A673 (cell line): ENCODE results near the gene ACSM3. TPM values are rescaled to one million over a fixed set of nuclear protein-coding genes. Genes with fewer than 3 reads are reported as not detected.

Source experiments
- BruUV-seq: library from RNA; stranded (reverse); fragments of 400-500 nt; replicated peaks from 2 replicates; lab custom pipeline; 2021; lab: Mats Ljungman, UMichigan
- CTCF ChIA-PET: fragments of 300-600 bp; sonication (Branson Sonifier 250); formaldehyde crosslinking; loops from one replicate; lab custom pipeline; 2022; ENCODE audit warnings: antibody characterized with exemption; lab: Charles Lee
- POLR2A ChIA-PET: fragments of 300-600 bp; sonication (Branson Sonifier 250); formaldehyde crosslinking; loops from one replicate; lab custom pipeline; 2022; ENCODE audit warnings: antibody characterized with exemption; ENCODE audit not compliant: low non-redundant PET; lab: Charles Lee
- DNase-seq: peaks from one replicate; pipeline ENCODE4 v3.0.0-alpha.2; 2015; ENCODE audit warnings: low spot score
- H3K27ac ChIP-seq: fragments of 200-600 bp; sonication (generic); 2 replicates; pipeline ENCODE4 v1.5.1; 2016; ENCODE audit warnings: mixed run types, low read depth, mild to moderate bottlenecking, mixed read lengths, antibody characterized with exemption, low read length; ENCODE audit not compliant: poor library complexity, severe bottlenecking
- H3K27me3 ChIP-seq: fragments of 200-600 bp; sonication (generic); replicated peaks from 2 replicates; pipeline ENCODE4 v1.6.1; 2017; ENCODE audit warnings: mixed run types, low read depth, mild to moderate bottlenecking, mixed read lengths, antibody characterized with exemption, low read length; ENCODE audit not compliant: insufficient read depth, poor library complexity
- H3K36me3 ChIP-seq: fragments of 200-600 bp; sonication (generic); 2 replicates; pipeline ENCODE4 v1.6.1; 2016; ENCODE audit warnings: mixed run types, mild to moderate bottlenecking, mixed read lengths, antibody characterized with exemption, low read length; ENCODE audit not compliant: insufficient read depth, poor library complexity, severe bottlenecking
- H3K4me1 ChIP-seq: fragments of 200-600 bp; sonication (generic); 2 replicates; pipeline ENCODE4 v1.6.1; 2017; ENCODE audit warnings: mixed run types, mild to moderate bottlenecking, mixed read lengths, antibody characterized with exemption, low read length; ENCODE audit not compliant: insufficient read depth, poor library complexity, severe bottlenecking
- H3K4me3 ChIP-seq: fragments of 200-600 bp; sonication (generic); 2 replicates; pipeline ENCODE4 v1.5.1; 2016; ENCODE audit warnings: low read depth, mixed run types, mild to moderate bottlenecking, mixed read lengths, low read length; ENCODE audit not compliant: poor library complexity, severe bottlenecking
- H3K9me3 ChIP-seq: fragments of 200-600 bp; sonication (generic); 2 replicates; pipeline ENCODE4 v1.6.1; 2016; ENCODE audit warnings: mixed run types, low read depth, mild to moderate bottlenecking, mixed read lengths, antibody characterized with exemption, low read length; ENCODE audit not compliant: poor library complexity, severe bottlenecking
- CTCF ChIP-seq: fragments of 300-800, 200-600 bp; sonication (generic); conservative IDR thresholded peaks from 2 replicates; pipeline ENCODE4 v1.5.1; 2017; ENCODE audit warnings: low read depth, mild to moderate bottlenecking, antibody characterized with exemption, low read length, moderate library complexity, mixed read lengths
- EZH2 ChIP-seq: fragments of 200-600 bp; sonication (generic); IDR thresholded peaks from 2 replicates; pipeline ENCODE4 v1.6.1; 2017; ENCODE audit warnings: borderline replicate concordance, low read depth, mild to moderate bottlenecking, mixed read lengths, antibody characterized with exemption, low read length; ENCODE audit not compliant: poor library complexity, severe bottlenecking
- intact Hi-C: fragments of 100-400 bp; cut with micrococcal nuclease; formaldehyde crosslinking; loops from one replicate; pipeline ENCODE4 v1.10.0; 2022; ENCODE audit not compliant: unreplicated experiment
- total RNA-seq: library from RNA; stranded (reverse); gene quantifications from 2 replicates; pipeline ENCODE4 v1.2.3, GENCODE V29; 2021

The ACSM3 gene
- total RNA-seq, 1 experiment from 2014 or later: not detected

DNA sequence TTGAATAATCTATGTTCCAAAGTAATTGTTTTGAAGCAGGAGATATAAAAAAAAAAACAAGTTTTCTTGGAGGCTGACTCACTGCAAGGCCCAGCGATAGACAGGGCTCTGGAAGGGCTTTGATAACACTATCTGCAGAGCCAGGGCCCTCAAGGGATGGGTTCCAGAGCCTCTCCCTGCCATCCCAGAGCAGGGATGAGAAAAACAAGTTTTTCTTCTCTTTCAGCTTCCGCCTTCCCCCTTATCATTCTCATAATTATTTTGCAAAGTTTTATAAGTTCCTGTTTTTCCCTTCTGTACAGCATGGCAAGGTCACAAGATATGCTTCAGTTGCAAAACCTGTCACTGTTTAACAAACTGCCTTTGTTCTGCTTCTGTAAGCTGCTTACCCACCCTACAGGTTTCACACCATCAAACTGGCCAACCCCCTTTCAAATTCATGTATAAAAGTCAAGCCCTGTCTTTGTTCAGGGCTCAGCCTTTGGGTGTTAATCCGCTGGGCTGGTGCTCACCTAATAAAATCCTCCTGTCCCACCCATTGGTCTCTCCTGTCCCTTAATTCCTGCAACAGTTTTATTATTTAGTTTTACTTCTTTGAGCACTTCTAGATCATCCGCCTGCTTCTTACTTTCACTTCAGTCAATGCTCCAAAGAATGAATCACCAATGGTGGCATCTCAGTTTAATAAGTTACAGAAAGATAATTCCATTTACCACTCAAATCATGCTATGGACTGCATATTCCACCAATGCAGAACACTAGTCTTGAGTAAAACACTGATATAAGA, 16.6 kb upstream of the ACSM3 start:
- POLR2A ChIA-PET: no interaction called here

GRCh38 chr16:20749474-20749873, 14.3 kb upstream of the ACSM3 start:
- TF ChIP-seq CTCF (no peak), EZH2 (no peak)
- H3K4me1 ChIP-seq: no peaks in the 10 kb centered on the region
- H3K36me3 ChIP-seq: no peaks in the 10 kb centered on the region
- H3K9me3 ChIP-seq: peaks cover 11% of the 10 kb centered on the region
- no peak overlapping the region for H3K27ac ChIP-seq
- no peak overlapping the region for H3K4me3 ChIP-seq
- intact Hi-C loops: no loop called here
- DNase-seq: no peak
- peaks cover 23% of the 10 kb centered on the region for H3K27me3 ChIP-seq
- POLR2A ChIA-PET: no interaction called here
- BruUV-seq: no TSS peak
- CTCF ChIA-PET: no interaction called here

More for the DNA sequence above, 16.6 kb upstream of the ACSM3 start:
- H3K27me3 ChIP-seq: peaks cover 5% of the 10 kb centered on the region
- CTCF ChIA-PET: no interaction called here
- TF ChIP-seq CTCF: no peak
- no peak for TF ChIP-seq EZH2
- no peak overlapping the region for H3K4me3 ChIP-seq
- no peak for DNase-seq
- intact Hi-C loops: no loop called here
- H3K4me1 ChIP-seq: no peaks in the 10 kb centered on the region
- no TSS peak for BruUV-seq
- H3K9me3 ChIP-seq: peaks cover 11% of the 10 kb centered on the region
- no peaks in the 10 kb centered on the region for H3K36me3 ChIP-seq
- H3K27ac ChIP-seq: no peak overlapping the region

- no peaks in the 10 kb centered on the region for H3K36me3 ChIP-seq
- intact Hi-C loops: no loop called here
- H3K9me3 ChIP-seq: peaks cover 11% of the 10 kb centered on the region
- TF ChIP-seq CTCF (no peak), EZH2 (no peak)
- peaks cover 32% of the 10 kb centered on the region for H3K27me3 ChIP-seq
- CTCF ChIA-PET: no interaction called here
- no peak overlapping the region for H3K4me3 ChIP-seq
- no peak for DNase-seq
- POLR2A ChIA-PET: no interaction called here
- H3K4me1 ChIP-seq: no peaks in the 10 kb centered on the region
- no peak overlapping the region for H3K27ac ChIP-seq
- BruUV-seq: no TSS peak
These were observed 13.3 kb upstream of the ACSM3 start for GRCh38 chr16:20750558-20750957.
